ENCODE measurements around the gene GPATCH2.

- TF ChIP-seq JUND (IDR thresholded peaks at IDR 0.05; ENCODE audit: low read depth, low read length) (no peak), RELB (IDR thresholded peaks at IDR 0.05; ENCODE audit: low read depth) (no peak)
- TF ChIP-seq, protein P1, sequence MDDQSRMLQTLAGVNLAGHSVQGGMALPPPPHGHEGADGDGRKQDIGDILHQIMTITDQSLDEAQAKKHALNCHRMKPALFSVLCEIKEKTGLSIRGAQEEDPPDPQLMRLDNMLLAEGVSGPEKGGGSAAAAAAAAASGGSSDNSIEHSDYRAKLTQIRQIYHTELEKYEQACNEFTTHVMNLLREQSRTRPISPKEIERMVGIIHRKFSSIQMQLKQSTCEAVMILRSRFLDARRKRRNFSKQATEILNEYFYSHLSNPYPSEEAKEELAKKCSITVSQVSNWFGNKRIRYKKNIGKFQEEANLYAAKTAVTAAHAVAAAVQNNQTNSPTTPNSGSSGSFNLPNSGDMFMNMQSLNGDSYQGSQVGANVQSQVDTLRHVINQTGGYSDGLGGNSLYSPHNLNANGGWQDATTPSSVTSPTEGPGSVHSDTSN (IDR thresholded peaks at IDR 0.05; ENCODE audit: insufficient replicate concordance, low read depth, low read length), result no peak
Observed at GRCh38 chr1:217590598-217590997, 40.3 kb downstream of the GPATCH2 start.

All from GM12878 (cell line).